ENCODE data around the gene EMC1.
"Not testable (repeated sequence)": the region's sequence is repeated elsewhere in the genome, so short reads cannot be mapped to it uniquely, and the experiment has no call there.

EMC1 gene

GRCh38 chr1:19189270-19189669, 62.1 kb downstream of the EMC1 start:
- DNase-seq (ENCODE audit: low spot score): no peak

GRCh38 chr1:19187852-19188251, 63.5 kb downstream of the EMC1 start:
- DNase-seq (ENCODE audit: low spot score): no peak

- no peak for DNase-seq (ENCODE audit: low spot score)
These were observed 65.3 kb downstream of the EMC1 start for GRCh38 chr1:19186001-19186400.

GRCh38 chr1:19182223-19182622, 69.1 kb downstream of the EMC1 start:
- no peak for DNase-seq (ENCODE audit: low spot score)

GRCh38 chr1:19180265-19180657, 71.1 kb downstream of the EMC1 start:
- DNase-seq (ENCODE audit: low spot score): not testable (repeated sequence)

GRCh38 chr1:19179597-19180264, 71.6 kb downstream of the EMC1 start:
- no peak for DNase-seq (ENCODE audit: low spot score)

- no peak for DNase-seq (ENCODE audit: low spot score)
These were observed 72.5 kb downstream of the EMC1 start for GRCh38 chr1:19178734-19179398.

GRCh38 chr1:19177811-19178210, 73.5 kb downstream of the EMC1 start:
- no peak for DNase-seq (ENCODE audit: low spot score)

GRCh38 chr1:19169642-19170041, 81.7 kb downstream of the EMC1 start:
- DNase-seq (ENCODE audit: low spot score): no peak

GRCh38 chr1:19167140-19167539, 84.2 kb downstream of the EMC1 start:
- no peak for DNase-seq (ENCODE audit: low spot score)

- no peak for DNase-seq (ENCODE audit: low spot score)
These were observed 85.3 kb downstream of the EMC1 start for GRCh38 chr1:19166066-19166465.

All from COLO829 (cell line).